GM12891 (cell line): ENCODE data around the gene USP10.

ENCODE experiments used
- POLR2A ChIP-seq: IDR thresholded peaks from 2 replicates; pipeline ENCODE4 v1.6.1; 2011; ENCODE audit warnings: low read depth, low read length, control low read depth
- POLR2AphosphoS5 ChIP-seq: IDR thresholded peaks from 2 replicates; pipeline ENCODE4 v1.6.1; 2011; ENCODE audit warnings: low read depth, low read length, control low read depth
- SPI1 ChIP-seq: IDR thresholded peaks from 2 replicates; pipeline ENCODE4 v1.6.1; 2011; ENCODE audit warnings: low read depth, low read length, control low read depth
- TAF1 ChIP-seq: IDR thresholded peaks from 2 replicates; pipeline ENCODE4 v1.6.1; 2011; ENCODE audit warnings: low read depth, low read length, control low read depth

- TF ChIP-seq POLR2A = no peak
- no peak for TF ChIP-seq SPI1
- no peak for TF ChIP-seq POLR2AphosphoS5
- TF ChIP-seq TAF1 = no peak
These were observed 9.5 kb upstream of the USP10 start for GRCh38 chr16:84690088-84690819.
